Right renal pelvis (tissue), 4 donors: ENCODE results near the gene TRAF1. TPM values are rescaled to one million over a fixed set of nuclear protein-coding genes. Genes with fewer than 3 reads are reported as not detected.

Experiments used
- DNase-seq, 4 donors: peaks; one replicate each; pipeline ENCODE4 v3.0.0-alpha.2; 2013; ENCODE audit warnings: low read depth in 4 of 4, low spot score in 3 of 4, missing footprints in 1 of 4
- polyA plus RNA-seq, 4 donors: library from polyadenylated mRNA; unstranded; fragments of 120-200 nt; gene quantifications; one replicate each; pipeline ENCODE4 v1.2.1, GENCODE V29; 2013; ENCODE audit not compliant: insufficient read length in 4 of 4

The TRAF1 gene
- polyA plus RNA-seq, 4 donors = 4.6 to 6.0 (median 4.9) TPM

- no peak for DNase-seq
Measured at GRCh38 chr9:120855827-120856670, 70.5 kb downstream of the TRAF1 start.

DNA sequence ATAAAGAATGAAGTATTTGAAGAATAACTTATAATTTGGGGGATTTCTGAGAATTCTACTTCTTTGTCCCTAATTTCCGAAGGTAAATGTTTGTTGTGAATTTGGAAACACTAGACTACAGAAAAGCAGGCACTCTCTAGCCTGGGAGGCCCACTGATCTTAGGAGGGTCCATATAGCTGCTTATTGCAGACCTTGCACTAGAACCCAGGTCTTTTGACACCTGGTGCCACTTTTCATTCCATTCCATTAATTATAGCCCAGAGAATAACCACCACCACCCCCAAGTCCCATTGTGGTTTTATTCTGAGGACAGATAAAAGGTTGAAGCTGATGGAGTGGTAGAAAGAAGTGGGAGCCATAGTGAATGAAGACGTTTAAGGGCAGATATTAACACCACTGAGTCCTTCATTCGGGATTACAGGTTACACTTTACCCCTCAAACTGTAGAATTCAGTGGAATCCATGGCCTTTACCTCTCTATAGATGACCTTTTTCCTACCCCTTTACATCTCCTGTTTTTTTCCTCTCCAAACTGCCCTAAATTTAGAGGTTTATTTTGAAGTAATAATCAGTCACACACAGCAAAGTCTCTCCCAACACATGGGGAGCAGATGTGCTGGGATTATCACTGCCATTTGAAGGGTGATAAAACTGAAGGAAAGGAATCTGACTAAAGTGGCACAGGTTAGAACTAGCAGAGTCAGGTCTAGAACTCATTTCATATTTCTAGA is 71.8 kb downstream of the TRAF1 start:
- no peak for DNase-seq

- no peak for DNase-seq
Measured at GRCh38 chr9:120853198-120853597, 73.4 kb downstream of the TRAF1 start.

Other genes starting within 250 kb of the TRAF1 start
- 10 to 100 TPM; 17.7 to 23.6 (median 21.4) TPM for gene MEGF9, start 212.3 kb downstream of the TRAF1 start, polyA plus RNA-seq
- 10 to 100 TPM; 40.0 to 48.6 (median 46.6) TPM for gene FBXW2, start 133.4 kb downstream of the TRAF1 start, polyA plus RNA-seq
- 10 to 100 TPM; 24.4 to 36.1 (median 31.4) TPM for gene PSMD5, start 83.9 kb downstream of the TRAF1 start, polyA plus RNA-seq
- gene PHF19, start 49.6 kb downstream of the TRAF1 start, polyA plus RNA-seq = 10 to 100 TPM; 25.4 to 30.0 (median 28.7) TPM
- 10 to 100 TPM; 12.0 to 16.6 (median 15.5) TPM for gene C5, start 123.5 kb upstream of the TRAF1 start, polyA plus RNA-seq
- gene CNTRL, start 148.2 kb upstream of the TRAF1 start, polyA plus RNA-seq = 10 to 100 TPM; 27.2 to 33.6 (median 30.3) TPM